ENCODE measurements around the gene GPC6.
A peak's percentile ranks its signal among the peaks of the same experiment; 100 is the strongest.

The GPC6 gene

DNA sequence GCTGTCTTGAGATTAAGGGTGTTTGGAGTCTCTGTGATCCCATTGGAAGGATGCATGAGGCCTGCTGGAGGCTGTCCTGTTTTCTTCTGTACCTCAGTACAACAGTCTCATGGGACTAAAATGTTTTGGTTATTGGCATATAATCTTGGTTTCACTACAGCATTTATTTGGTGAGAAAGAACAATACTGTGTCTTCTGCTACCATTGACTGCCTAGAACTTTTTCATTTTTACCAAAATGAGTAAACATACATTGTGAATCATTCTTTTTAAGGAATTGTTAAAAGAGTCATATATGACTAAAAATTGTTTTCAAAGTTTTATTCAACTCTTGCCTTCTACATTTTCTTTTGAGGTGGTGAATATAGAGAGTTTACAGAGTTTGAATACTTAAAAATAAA, 459.8 kb downstream of the GPC6 start:
- no peak for DNase-seq (ENCODE audit: low spot score)

DNA sequence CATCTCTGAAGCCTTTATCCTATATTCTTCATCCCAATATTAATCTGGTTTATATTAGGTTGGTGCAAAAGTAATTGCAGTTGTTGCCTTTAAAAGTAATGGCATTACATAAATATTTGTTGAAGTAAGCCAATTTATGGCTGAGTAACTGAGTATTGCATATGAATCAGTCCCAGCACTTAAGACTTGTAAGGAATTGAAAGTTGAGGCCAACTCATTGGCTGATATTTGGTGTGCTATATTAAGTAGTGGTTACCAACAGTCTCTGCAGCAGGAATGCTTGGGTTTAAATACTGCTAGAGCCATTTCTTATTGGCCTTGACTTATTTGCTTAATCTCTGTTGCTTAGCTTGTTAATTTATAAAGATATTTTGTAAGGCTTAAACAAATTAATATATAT, 460.7 kb downstream of the GPC6 start:
- DNase-seq (ENCODE audit: low spot score): no peak

DNA sequence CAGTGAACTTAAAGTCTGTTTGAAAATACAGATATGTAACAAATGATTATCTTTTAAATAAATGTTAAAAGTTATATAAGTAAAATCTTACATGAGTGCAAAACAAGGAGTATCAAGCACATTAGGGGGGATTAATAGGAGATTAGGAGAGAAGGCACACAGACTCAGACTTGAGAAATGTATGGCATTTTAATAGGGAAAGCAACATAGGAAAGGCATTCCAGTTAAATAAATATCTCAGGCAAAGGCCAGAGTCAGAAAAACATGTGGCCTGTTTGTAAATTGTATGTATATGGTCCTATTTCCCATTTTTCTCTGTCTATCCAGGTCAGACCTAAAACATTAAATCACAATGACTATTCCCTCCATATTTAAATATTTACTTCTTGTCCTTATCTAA, 462.7 kb downstream of the GPC6 start:
- no peak for DNase-seq (ENCODE audit: low spot score)

DNA sequence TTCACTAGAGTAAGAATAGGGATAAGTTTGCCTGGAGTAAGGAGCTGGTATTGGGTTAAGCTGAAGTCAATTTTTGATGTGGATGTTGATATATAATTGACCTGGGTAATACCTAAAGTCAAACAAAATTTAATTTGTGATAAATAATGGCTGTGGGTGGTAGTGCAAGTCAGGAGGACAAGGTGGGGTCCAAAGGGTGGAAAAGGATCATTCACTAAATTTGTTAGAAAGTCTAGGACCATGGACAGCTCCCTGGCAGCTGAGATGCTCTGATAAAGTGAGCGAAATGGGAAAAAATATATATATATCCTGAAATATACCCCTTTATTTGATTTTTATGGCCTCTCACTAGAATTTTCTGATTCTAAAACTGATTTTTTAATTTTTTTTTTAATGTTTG, 463.5 kb downstream of the GPC6 start:
- peak; percentile 8 for DNase-seq (ENCODE audit: low spot score)

DNA sequence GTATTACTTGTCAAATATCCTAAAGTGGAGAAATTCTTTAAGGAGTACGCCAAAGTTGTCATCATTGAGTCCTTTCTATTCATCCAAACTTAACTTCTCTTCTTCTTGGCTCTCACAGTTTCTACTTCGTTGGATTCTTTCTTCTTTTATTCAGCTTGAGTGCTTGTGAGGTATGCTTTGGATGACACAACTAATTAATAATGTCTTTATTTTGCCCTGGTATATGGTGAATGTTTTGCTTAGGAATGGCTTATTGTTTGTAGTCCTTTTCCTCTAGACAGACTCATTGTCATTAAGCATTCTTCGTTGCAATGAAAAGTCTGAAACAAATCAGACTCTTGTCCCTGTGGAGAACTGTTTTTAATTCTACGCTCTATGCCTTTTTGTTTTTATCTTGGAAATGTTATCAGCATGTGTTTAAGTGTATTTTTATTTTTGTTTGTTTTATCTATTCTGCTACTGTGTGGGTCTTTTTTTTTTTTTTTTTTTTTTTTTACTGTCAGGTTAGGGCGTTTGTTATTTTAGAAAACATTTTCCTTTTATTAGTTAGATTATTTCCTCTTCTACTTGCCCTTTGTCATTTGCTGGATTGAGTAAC, 471.5 kb downstream of the GPC6 start:
- DNase-seq (ENCODE audit: low spot score): no peak

DNA sequence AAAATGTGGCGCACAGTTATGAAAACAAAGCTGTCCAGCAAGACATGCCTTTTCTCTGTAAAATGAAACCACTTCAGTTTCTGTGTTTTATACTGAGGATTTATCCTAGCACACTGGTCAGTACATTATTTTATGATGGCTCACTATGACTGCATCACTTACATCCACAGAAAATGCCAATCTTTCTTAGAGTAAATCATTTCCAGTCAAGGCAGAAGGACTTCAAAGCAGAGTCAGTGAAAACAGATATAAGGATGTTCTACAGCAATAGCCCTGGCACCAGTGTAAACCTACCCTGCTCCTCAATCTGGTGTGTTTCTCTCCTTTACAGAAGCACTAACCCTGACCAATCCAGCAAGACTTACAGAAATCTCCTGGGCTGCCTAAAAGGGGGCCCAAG, 473.5 kb downstream of the GPC6 start:
- DNase-seq (ENCODE audit: low spot score): no peak

DNA sequence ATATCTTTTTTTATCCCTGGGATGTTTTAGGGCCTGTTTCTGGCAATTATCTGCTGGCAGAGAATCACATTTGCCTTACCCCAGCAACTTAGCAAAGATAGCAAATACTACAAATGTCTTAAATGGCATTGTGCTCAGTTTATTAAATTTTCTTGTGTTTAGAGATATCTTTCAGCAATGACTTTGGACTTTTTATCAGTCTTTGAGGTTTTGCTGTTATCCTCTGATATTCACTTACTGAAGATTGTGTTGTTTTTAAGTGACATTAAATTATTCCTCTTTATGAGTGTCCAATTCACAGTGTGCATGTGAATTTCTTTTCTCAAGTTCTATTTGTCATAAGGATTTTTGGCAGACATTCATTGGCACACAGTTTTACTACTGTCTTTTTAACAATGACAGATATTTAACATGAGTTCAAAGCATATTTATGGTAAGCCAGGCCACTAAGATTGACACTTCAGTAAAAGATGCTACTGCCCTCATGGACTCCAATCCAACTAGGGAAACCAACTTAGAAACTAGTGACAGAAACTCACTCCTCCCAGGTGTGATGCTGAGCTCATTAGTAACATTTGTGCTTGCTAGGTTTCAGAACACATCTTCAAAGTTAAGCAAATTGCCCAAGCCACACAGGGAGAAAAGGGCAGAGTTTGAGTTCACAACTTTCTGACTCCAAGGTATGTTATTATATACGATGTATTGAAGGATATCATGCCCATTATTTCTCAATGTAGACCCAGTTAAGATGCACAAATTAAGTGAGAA, 481.9 kb downstream of the GPC6 start:
- DNase-seq (ENCODE audit: low spot score): no peak

DNA sequence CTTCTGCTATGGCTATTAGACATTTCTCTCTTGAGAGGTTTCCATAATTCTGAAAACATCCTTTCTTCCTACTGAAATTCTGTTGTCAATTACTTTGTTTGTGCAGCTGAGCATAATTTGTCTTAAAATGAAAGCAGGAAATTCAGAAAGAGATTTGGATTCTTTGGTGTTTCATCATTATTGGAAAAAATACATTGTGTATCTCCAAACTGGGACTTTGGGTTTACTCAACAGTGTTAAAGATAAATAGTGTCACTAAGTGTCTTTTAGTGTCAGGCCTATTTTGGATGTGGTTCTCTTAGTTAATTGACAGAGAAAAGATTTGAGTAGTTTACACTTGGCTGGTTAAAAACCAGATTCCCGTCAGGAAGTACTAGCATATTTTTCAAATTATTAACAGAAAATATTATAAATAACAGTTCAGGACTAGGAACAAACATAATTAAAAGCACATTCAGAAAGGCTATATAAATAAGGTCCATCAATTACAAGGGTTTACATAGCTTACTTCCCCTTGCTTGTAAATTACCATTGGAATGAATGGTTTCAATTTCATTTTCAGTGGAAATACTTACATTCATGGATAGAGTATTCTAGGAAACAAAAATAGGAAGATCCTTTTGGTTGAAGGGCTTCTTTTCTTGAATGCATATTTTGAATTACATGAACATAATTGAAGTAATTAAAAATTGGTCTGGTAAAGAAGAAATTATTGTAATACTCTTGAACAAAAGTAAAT, 483.1 kb downstream of the GPC6 start:
- DNase-seq (ENCODE audit: low spot score): no peak

DNA sequence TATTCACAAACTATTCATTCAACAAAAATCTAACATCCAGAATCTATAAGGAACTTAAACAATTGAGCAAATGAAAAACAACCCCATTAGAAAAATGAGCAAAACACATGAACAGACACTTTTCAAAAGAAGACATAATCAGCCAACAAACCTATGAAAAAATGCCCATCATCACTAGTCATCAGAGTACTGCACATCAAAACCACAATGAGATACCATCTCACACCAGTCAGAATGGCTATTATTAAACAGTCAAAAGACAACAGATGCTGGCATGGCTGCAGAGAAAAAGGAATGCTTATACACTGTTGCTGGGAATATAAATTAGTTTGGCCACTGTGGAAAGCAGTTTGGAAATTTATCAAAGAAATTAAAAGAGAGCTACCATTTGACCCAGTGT, 487.6 kb downstream of the GPC6 start:
- DNase-seq (ENCODE audit: low spot score): no peak

DNA sequence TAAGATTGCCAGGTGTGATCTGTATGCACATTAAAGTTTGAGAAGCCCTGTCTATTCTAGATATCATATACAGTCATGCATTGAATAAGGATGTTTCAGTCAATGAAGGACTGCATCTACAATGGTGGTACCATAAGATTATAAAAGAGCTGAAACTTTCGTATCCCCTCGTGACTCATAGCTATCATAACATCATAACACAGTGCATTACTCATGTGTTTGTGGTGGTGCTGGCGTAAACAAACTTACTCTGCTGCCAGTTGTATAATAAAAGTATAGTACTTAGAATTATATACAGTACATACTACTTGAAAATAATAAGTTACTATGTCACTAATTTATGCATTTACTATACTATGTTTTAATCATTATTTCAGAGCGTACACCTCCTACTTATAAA, 489.3 kb downstream of the GPC6 start:
- DNase-seq (ENCODE audit: low spot score): no peak

DNA sequence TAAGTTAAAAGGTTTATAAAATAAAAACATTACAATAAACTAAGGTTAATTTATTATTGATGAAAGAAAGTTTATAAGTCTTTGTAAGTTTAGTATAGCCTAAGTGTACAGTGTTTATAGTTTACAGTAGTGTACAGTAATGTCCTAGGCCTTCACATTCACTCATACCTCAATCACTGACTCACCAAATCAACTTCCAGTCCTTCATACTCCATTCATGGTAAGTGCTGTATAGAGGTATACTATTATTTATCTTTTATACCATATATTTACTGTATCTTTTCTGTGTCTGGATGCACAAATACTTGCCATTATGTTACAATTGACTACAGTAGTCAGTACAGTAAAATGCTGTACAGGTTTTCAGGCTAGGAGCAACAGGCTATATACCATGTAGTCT, 490.0 kb downstream of the GPC6 start:
- no peak for DNase-seq (ENCODE audit: low spot score)

DNA sequence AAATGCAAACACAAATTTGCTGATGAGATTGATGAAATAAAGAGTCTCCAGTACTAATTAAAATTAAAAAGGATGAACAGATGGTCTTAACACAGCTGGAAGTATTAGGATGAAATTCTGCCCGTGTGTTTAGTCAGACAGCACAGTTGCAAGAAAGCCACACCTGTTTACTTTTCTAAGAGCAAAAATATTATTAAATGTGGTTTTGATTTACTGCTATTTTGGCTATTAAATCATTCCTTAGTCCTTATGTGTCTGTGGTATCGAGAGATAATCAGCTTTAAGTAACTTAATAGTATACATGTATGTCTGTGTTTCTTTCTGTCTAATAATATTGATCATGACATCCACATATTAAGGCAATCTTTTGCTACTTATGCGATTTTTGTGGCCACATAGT, 494.9 kb downstream of the GPC6 start:
- DNase-seq (ENCODE audit: low spot score): no peak

DNA sequence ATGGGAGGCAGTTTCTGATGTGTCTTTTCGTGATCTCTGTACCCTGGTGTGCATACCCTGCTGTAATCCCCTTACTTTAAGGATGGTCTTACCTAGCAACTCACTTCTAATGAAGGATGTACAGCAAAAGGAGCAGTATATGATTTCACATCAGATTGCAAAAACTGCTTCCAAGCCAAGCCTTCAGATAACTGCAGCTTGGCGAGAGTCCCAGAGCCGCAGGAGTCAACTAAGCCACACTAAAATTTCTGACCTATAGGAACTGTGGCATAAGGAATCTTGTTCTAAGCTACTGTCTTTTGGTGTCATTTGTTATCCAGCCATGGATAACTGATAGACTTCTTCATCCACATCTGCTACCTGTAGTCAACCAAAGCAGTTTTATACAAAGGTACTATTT, 496.7 kb downstream of the GPC6 start:
- no peak for DNase-seq (ENCODE audit: low spot score)

DNA sequence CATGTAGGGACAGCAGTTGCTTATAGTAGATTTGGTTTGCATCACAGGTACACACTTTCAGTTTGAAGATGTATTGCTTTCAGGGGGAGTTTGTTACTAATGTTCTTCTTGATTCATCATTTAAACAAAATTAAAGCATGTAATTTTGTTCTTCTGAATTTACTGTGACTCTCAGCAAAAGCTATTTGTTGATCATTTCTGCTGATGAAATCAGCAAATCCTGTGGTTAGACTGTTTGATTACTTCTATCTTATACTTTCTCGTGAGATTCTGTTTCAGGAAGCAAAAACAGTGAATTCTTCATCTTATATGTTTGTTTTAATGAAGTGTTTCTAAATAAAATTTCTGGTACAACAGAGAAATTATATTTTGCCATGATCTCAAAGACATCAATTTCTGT, 497.6 kb downstream of the GPC6 start:
- no peak for DNase-seq (ENCODE audit: low spot score)

DNA sequence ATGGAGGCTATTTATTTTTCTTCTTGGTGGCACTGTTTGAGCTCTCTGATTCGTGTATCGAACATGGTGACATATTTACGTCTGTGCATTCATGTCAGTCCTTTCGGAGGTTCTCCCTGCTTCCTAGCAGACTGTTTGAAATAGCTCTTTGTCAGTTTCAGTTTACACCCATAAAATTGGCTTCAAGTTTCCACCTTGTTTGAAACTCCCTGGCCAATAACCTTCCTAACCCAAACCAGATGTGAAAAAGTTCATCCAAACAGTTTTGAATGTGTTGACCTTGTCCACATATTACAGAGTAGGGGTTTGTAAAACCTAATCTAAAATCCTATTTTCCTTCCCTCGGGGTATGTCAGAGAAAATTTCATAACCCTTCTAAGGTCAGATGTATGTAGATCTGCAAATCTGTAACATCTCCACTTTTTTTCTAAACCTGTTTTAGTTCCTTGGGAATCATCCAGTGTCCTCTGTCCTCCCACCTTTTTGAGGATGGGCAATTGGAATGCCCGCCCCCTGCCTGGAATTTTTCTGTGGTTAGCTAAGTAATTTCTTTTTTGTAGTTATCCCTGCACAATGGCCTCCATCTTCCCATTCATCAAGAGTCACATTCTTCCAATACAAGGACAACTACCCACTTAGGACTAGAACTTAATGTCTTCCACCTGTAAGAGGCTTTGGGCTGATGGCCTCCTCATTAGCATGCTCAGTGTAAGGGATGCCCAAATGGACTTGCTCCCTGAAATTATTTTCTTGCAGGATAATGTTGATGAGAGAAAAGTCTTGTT, 499.8 kb downstream of the GPC6 start:
- no peak for DNase-seq (ENCODE audit: low spot score)

DNA sequence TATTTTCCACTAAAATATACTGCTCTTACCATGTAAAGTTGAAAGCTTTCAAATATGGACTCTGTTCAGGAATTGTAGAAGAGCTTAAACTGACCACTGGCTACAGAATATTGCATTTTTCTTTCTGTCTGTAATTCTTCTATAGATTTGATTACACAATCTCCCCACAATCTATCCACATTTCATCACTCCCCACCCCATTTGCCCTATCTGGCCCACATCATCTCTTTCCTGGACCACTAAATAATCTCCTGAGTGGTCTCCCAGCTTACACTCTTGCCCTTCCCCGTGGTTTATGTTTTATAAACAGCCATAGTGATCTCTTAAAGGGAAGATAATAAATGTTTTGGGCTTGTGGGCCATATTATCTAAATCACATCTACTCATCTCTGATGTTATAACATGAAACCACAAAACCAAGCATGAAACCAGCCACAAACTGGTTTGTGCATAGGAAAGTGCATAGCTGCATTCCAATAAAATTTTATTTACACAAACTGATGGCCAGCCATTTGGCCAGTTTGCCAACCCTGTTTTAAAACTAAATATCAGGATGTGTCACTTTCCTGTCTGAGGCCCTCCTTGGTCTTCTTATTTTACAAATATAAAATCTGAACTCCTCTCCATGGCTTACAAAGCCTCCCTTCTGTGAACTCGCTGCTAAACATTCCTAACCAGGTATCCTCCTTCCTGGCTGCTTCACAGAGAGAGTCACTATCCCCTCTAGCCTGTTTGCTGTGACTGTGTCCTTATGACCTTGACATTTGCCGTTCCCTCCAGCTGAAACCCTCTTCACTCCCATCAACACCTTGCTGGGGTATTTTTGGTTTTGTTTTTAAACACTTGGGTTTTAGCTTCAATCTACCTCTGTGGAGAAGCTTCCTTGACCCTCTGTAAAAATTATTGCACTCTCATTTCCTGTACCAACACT, 500.9 kb downstream of the GPC6 start:
- DNase-seq (ENCODE audit: low spot score): no peak

DNA sequence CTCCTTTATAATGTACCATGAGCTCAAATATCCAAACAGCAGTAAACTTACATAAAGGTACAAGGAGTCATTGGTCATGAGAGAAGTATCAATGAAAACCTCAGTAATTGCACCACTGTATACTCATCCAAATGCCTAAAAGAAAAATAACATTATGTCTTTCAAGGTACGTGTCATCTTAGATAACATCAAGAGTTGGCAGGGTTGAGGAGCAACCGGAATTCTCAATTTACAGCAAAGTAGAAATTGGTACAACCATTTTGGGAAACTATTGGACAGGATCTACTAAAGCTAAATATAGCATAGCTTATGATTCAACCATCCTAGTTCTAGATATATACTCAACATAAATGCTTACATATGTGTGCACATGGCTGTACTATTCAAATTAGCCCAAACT, 502.8 kb downstream of the GPC6 start:
- DNase-seq (ENCODE audit: low spot score): no peak

DNA sequence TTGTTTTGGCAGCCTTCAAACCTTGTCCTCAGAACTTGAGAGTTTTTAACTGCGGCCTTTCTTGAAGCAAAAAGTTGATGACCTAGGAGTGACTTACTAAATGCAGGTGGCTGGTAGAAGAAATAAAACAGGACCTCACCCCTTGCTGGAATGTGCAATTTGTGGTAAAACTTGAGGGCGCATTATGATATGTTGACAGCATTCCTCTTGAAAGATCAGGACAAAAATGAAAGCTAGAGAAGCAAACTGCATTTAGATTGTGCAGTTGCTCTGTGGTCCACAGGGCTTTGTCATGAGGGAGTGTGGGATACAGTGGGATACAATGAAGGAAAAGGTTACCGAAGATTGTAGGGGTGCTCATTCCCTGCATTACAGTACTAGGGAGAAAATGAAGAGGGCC, 504.2 kb downstream of the GPC6 start:
- no peak for DNase-seq (ENCODE audit: low spot score)

DNA sequence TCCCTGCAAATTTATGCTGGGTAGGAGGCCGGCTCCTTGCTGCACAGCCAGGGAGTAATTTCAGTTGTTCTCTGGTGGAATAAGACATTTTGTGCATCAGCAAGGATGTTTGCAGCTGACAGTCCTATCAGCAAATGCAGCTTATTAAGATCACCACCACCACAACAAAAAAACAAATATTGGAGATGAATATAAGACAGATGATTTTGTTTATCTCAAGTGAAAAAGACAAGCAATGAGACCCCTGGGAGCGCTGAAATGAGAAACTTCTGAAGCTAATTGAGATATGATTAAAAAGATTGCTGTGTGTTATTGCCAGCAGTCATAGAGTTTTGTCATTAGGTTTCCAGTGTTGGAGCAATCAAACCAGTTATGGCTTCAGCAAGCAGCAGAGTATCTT, 505.6 kb downstream of the GPC6 start:
- no peak for DNase-seq (ENCODE audit: low spot score)

DNA sequence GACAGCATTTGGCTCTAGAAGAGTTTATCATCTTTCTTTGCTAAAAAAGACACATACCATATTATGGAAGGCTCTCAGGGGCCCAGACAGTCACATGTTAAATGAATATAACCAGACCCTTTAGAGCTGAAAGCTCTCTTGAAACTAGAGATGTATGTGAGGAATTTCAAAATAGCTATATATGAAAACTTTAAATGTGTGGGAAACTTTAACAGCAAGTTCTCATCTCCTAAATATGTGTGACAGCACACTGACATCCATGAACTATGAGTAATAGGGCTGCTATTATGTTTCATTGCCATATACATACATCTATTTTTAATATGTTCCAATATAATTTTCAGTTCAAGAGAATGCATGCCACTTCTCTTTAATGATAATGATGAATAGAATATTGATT, 509.5 kb downstream of the GPC6 start:
- DNase-seq (ENCODE audit: low spot score): no peak

DNA sequence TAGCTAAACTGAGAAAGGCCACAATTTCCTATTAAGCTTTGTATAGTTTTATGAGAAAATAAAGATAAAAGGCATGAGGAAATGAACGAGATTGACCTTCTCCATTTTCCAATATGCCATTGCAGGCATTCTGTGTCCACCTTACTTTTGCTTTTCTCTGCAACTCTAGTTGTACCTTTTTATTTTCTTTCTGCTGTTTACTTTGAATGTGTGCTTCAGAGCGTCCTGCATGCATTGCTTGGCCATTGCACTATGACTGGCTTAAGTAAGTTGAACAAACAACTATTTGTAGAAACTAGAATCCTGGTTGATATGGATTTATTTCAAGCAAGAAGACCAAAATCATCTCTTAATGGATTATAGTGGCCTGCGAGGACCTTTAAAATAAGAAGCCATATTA, 510.3 kb downstream of the GPC6 start:
- DNase-seq (ENCODE audit: low spot score): no peak

DNA sequence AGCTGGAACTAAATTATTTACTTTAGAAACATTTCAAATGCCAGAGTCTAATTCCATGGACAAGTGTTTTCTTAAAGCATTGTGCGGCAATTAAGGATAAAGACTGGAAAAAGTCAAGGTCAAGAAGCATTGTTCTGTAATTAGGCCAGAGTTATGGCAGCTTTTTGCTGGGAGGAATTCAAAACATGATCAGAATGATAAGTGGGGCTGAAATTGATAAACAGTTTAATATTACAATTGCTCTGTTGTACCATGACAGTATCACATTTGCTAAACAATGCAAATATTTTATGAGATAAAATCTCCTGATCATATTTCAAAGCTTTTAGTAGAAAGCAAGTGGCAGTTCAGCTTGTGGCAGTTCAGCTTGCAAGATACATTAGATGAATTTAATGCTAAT, 513.7 kb downstream of the GPC6 start:
- DNase-seq (ENCODE audit: low spot score): no peak

All from iPS-NIHi11 (cell line).